Endodermal cell (in vitro differentiated cells): ENCODE data around the gene OR5W2. TPM values are rescaled to one million over a fixed set of nuclear protein-coding genes. Genes with fewer than 3 reads are reported as not detected.
"Not testable (repeated sequence)": the region's sequence is repeated elsewhere in the genome, so short reads cannot be mapped to it uniquely, and the experiment has no call there.

ENCODE experiments used
- DNase-seq: peaks from one replicate; pipeline ENCODE4 v3.0.0-alpha.2; 2017
- H3K27ac ChIP-seq: 2 replicates; pipeline ENCODE4 v1.5.1; 2013; ENCODE audit warnings: mild to moderate bottlenecking, low read depth, low read length, moderate library complexity
- H3K27me3 ChIP-seq: 2 replicates; pipeline ENCODE4 v1.6.1; 2013; ENCODE audit warnings: mild to moderate bottlenecking, low read length, moderate library complexity; ENCODE audit not compliant: insufficient read depth, control insufficient read depth, poor library complexity, severe bottlenecking
- H3K36me3 ChIP-seq: 2 replicates; pipeline ENCODE4 v1.7.0; 2013; ENCODE audit warnings: mild to moderate bottlenecking, low read length, moderate library complexity; ENCODE audit not compliant: control insufficient read depth, insufficient read depth
- H3K4me1 ChIP-seq: one replicate; pipeline ENCODE4 v1.7.0; 2013; ENCODE audit warnings: low read length; ENCODE audit not compliant: control insufficient read depth, insufficient read depth
- H3K4me3 ChIP-seq: 2 replicates; pipeline ENCODE4 v1.5.1; 2013; ENCODE audit warnings: mild to moderate bottlenecking, low read length, moderate library complexity
- H3K9ac ChIP-seq: 2 replicates; pipeline ENCODE4 v1.6.1; 2013; ENCODE audit warnings: mild to moderate bottlenecking, low read length, moderate library complexity; ENCODE audit not compliant: poor library complexity, severe bottlenecking; ENCODE audit errors: extremely low read depth
- H3K9me3 ChIP-seq: 2 replicates; pipeline ENCODE4 v1.6.1; 2013; ENCODE audit warnings: mild to moderate bottlenecking, low read length, moderate library complexity; ENCODE audit not compliant: control insufficient read depth
- H3K27ac Mint-ChIP-seq: 2 replicates; pipeline ENCODE4 v1.8.0; 2020; ENCODE audit warnings: mixed read lengths
- H3K27me3 Mint-ChIP-seq: 2 replicates; pipeline ENCODE4 v1.8.0; 2021; ENCODE audit warnings: mild to moderate bottlenecking, mixed read lengths; ENCODE audit not compliant: insufficient read depth
- H3K36me3 Mint-ChIP-seq: 2 replicates; pipeline ENCODE4 v1.8.0; 2020; ENCODE audit warnings: low read depth, mixed read lengths
- H3K4me1 Mint-ChIP-seq: 2 replicates; pipeline ENCODE4 v1.8.0; 2020; ENCODE audit warnings: mixed read lengths
- H3K4me3 Mint-ChIP-seq: 2 replicates; pipeline ENCODE4 v1.8.0; 2020; ENCODE audit warnings: mild to moderate bottlenecking, moderate library complexity, mixed read lengths
- H3K9me3 Mint-ChIP-seq: 2 replicates; pipeline ENCODE4 v1.8.0; 2020; ENCODE audit warnings: mild to moderate bottlenecking, mixed read lengths
- WGBS, 2 experiments: methylation state at CpG; one replicate each; pipeline versions ENCODE4 v1.1.5 to v1.1.7; 2013; ENCODE audit warnings: missing lambda C conversion rate in 2 of 2, mixed read lengths in 1 of 2; ENCODE audit not compliant: insufficient coverage in 1 of 2, insufficient read length in 1 of 2; 5-methylcytosine and 5-hydroxymethylcytosine counted together
- total RNA-seq, 2 donors: library from RNA; stranded (reverse); fragmentation: NEBNext Ultra II Directional in 1 of 2; extraction: Animal tissue kit (Norgen Biotek cat#: 25700) in 1 of 2; gene quantifications; 2 replicates in 1 of 2; 3 replicates in 1 of 2; pipeline ENCODE4 v1.2.1, GENCODE V29; 2021

OR5W2 gene
- total RNA-seq, 2 donors from 2014 or later: not detected

DNA sequence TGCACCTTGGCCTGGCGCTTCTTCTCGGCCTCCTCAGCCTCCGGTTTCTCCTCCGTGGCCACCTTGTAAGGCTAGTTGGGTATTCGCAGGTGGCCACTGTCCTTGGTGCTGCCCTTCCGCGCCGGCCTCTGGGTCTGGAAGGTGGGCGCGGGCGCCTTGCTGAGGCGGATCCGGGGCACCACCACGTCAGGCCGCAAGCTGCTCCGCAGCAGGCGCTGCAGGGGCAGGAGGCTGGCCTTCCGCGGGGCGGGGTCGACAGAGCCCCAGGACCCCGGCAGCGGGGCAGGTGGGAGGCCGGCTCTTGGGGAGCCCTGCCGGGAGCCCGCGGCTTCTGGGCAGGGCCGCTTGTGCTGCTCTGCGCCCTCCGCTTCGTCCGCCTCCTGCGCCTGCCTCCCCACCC lies 41.7 kb downstream of the OR5W2 start:
- not testable (repeated sequence) for H3K4me3 ChIP-seq, H3K4me3 Mint-ChIP-seq, H3K4me1 ChIP-seq, H3K27me3 Mint-ChIP-seq, H3K36me3 Mint-ChIP-seq, H3K27me3 ChIP-seq, H3K9me3 ChIP-seq, H3K9ac ChIP-seq, H3K36me3 ChIP-seq, H3K27ac ChIP-seq, DNase-seq, H3K27ac Mint-ChIP-seq, H3K4me1 Mint-ChIP-seq
- peaks cover 74% of the 10 kb centered on the region for H3K9me3 Mint-ChIP-seq
- 94 to 95% methylated on average over 19 to 33 of the region's 33 CpGs for WGBS, 2 experiments

DNA sequence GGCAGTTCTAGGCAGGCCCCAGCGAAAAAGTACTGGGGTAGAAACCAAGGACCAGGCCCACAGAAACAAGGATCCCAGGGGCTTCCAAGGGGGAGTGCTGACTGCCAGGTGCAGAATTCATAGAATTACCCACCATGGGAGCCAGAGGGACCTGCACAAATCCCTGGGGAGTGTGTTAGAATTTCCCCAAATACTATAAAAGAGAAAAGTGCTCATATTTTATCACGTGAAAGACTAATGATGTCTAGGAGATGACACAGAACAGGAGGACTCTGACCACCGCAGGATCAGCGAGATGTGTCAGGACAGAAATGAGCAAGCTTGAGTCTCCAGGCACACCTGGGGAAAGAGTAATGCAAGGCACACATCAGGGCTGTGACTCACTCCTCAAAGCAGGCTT lies 47.0 kb downstream of the OR5W2 start:
- not testable (repeated sequence) for H3K9ac ChIP-seq, H3K36me3 Mint-ChIP-seq, H3K27me3 ChIP-seq, H3K36me3 ChIP-seq, DNase-seq, H3K4me1 Mint-ChIP-seq, H3K27me3 Mint-ChIP-seq, H3K27ac ChIP-seq, H3K4me1 ChIP-seq, H3K4me3 ChIP-seq, H3K4me3 Mint-ChIP-seq, H3K27ac Mint-ChIP-seq
- peaks cover 90% of the 10 kb centered on the region for H3K9me3 Mint-ChIP-seq
- WGBS, 2 experiments: 77 to 80% methylated on average over 1 to 4 of the region's 4 CpGs
- peaks cover 18% of the 10 kb centered on the region for H3K9me3 ChIP-seq

Other genes starting within 250 kb of the OR5W2 start
- gene OR5D13, start 141.1 kb downstream of the OR5W2 start, total RNA-seq: not detected
- gene OR5D14, start 119.0 kb downstream of the OR5W2 start, total RNA-seq: not detected
- gene OR5L1, start 103.2 kb downstream of the OR5W2 start, total RNA-seq: not detected
- not detected for gene OR5D18, start 95.0 kb downstream of the OR5W2 start, total RNA-seq
- gene OR5L2, start 87.4 kb downstream of the OR5W2 start, total RNA-seq: not detected
- not detected for gene OR5D16, start 75.8 kb downstream of the OR5W2 start, total RNA-seq
- gene TRIM51, start 31.3 kb downstream of the OR5W2 start, total RNA-seq: not detected
- gene OR5I1, start 21.8 kb upstream of the OR5W2 start, total RNA-seq: not detected
- not detected for gene OR10AG1, start 55.4 kb upstream of the OR5W2 start, total RNA-seq
- gene OR5F1, start 80.0 kb upstream of the OR5W2 start, total RNA-seq: not detected
- gene OR5AS1, start 113.1 kb upstream of the OR5W2 start, total RNA-seq: not detected
- gene OR8I2, start 178.7 kb upstream of the OR5W2 start, total RNA-seq: not detected
- not detected for gene OR8H2, start 189.1 kb upstream of the OR5W2 start, total RNA-seq
- not detected for gene OR8H3, start 207.8 kb upstream of the OR5W2 start, total RNA-seq
- not detected for gene OR8J3, start 225.6 kb upstream of the OR5W2 start, total RNA-seq
- gene OR8K5, start 245.7 kb upstream of the OR5W2 start, total RNA-seq: not detected